Midbrain (tissue), 1 donor: ENCODE results near the gene PNMA1.
"Not testable (repeated sequence)": the region's sequence is repeated elsewhere in the genome, so short reads cannot be mapped to it uniquely, and the experiment has no call there.

Source experiments
- DNase-seq: peaks from one replicate; lab custom pipeline; 2025; lab: John Stamatoyannopoulos, UW

The PNMA1 gene

GRCh38 chr14:73717711-73718417, 3.7 kb upstream of the PNMA1 start:
- no peak for DNase-seq

GRCh38 chr14:73717266-73717665, 3.1 kb upstream of the PNMA1 start:
- DNase-seq = no peak

- no peak for DNase-seq
Observed at GRCh38 chr14:73715707-73716106, 1.5 kb upstream of the PNMA1 start.

DNA sequence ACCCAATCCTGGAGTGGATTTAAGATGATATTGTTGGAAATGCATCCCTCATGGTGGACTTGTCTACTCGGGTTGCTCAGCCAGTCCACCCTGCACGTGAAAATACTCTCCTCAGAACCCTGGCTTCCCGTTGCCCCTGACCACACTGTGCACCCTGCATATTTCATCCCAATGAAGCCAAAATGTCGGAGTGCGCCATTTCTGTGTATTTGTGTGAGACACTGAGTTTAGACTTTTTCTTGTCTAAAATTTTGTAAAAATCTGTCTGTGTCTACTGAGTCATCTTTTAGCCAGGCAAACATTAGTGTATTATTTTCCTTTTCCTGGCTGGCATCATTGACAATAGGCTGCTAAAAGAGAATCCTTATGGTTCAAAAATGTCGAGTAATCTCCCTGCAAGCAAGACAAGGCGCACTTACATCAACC, 485 bp upstream of the PNMA1 start:
- no peak for DNase-seq

- DNase-seq = peak; percentile 73
Observed at GRCh38 chr14:73713206-73713802, 880 bp downstream of the PNMA1 start.

- peak; percentile 36 for DNase-seq
Observed at GRCh38 chr14:73712540-73713180, 1.5 kb downstream of the PNMA1 start.

- DNase-seq = no peak
Observed at GRCh38 chr14:73712071-73712506, 2.1 kb downstream of the PNMA1 start.

GRCh38 chr14:73710737-73711136, 3.4 kb downstream of the PNMA1 start:
- DNase-seq = no peak

DNA sequence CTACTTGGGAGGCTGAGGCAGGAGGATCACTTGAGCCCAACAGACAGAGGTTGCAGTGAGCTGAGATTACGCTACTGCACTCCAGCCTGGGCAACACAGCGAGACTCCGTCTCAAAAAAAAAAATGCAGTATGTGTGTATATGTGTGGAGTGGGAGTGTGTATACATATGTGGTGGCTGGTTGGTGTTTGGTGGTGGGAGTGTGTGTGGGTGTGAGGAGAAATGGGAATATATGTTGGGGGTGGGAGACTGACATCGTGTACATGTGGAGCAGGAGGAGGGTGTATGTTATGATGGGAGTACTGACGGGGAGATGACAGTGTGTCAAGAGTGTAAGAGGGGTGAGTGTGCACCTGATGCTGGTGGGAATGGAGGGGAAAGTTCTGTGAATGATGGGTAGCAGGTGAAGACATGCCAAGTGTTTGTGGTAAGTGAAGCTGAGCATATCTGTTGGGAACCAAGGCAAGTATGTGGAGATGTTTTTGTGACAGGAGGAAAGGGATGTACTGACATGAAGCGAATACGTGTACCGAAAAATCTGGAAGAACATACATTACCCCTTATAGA, 4.2 kb downstream of the PNMA1 start:
- DNase-seq = no peak

- DNase-seq = not testable (repeated sequence)
Observed at GRCh38 chr14:73708076-73708475, 6.1 kb downstream of the PNMA1 start.

DNA sequence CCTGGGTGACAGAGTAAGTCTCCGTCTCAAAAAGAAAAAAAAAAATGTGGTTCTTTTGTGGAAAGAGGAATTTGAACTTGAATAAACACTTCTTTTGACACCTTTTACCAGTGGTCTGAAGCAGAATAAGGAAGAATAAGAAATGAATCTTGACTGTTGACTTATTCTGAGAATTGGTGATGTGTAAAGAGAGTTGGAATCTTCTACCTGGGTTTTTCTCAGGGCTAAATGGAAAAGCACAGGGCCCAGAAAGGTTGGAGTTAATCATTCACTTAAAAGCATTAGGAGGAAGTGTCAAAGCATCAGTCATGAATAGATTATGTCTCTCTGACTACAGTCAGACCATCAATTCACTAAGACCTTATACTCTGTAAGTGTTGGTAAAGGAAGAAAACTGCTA, 13.9 kb downstream of the PNMA1 start:
- DNase-seq = no peak

GRCh38 chr14:73696466-73697400, 17.5 kb downstream of the PNMA1 start:
- DNase-seq = no peak

DNA sequence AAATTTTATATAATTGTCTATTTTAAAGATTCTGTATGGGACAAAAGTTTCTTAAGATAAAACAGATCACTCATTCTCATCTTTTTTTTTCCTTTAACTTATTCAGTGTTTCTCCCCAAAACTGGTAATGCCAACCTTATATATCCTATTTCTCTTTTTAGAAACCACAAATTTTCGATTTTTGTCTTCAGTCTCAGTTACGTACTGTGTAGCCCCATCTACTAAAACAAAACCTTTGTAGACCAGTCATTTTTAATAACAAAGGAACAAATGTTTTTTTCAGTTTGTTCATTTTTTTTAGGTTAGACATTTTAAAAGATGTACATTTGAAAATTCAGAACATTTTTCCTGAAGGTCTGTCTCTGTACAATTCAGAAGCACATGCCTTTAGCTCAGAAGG, 18.2 kb downstream of the PNMA1 start:
- DNase-seq = no peak

DNA sequence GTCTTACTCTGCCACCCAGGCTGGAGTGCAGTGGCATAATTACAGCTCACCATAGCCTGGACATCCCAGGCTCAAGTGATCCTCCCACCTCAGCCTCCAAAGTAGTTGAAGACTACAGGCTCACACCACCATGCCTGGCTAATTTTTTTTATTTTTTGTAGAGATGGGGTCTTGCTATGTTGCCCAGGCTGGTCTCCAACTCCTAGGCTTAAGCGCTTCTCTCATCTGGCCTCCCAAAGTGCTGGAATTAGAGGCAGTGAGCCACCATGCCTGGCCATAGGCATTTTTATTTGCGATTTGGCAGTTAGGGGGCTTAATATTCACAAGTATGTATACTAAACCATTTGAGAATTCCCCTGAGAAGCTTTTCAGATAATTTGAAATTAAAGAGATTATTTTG, 19.1 kb downstream of the PNMA1 start:
- no peak for DNase-seq

DNA sequence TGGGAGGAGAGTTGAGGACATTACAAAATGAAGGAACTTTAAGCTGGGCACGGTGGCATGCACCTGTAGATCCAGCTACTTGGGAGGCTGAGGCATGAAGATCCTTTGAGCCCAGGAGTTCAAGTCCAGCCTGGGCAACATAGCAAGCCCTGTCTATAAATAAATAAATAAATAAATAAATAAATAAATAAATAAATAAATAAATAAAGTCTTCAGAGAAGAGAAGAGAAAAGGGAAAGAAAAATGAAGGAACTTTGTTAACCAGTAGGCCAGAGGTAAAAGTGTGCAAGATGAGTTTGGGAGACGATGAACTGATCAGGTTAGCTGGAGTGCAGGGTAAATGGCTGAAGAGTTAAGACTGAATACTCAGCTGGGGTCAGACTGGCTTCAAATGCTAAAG, 20.1 kb downstream of the PNMA1 start:
- no peak for DNase-seq

DNA sequence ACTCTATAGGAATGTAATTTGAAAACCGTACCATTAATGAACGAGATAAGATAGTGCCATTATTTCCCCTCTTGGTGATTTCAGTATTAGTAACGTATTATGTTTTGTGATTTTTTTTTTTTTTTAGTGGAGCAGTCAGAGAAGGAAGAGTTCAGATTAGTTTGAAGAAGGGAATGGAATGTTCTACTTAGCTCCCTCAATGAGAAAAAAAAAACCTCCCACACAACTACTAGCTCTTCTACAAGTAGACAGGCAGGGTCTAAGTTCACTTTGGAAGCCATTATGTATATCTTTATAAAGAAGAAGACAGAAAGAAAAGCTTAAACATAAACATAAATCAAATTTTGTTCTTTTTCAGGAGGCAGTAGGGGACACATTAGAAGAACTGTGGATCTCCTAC, 27.3 kb downstream of the PNMA1 start:
- DNase-seq = no peak

- no peak for DNase-seq
Observed at GRCh38 chr14:73685328-73685727, 28.9 kb downstream of the PNMA1 start.

- DNase-seq = no peak
Observed at GRCh38 chr14:73684627-73685026, 29.6 kb downstream of the PNMA1 start.

DNA sequence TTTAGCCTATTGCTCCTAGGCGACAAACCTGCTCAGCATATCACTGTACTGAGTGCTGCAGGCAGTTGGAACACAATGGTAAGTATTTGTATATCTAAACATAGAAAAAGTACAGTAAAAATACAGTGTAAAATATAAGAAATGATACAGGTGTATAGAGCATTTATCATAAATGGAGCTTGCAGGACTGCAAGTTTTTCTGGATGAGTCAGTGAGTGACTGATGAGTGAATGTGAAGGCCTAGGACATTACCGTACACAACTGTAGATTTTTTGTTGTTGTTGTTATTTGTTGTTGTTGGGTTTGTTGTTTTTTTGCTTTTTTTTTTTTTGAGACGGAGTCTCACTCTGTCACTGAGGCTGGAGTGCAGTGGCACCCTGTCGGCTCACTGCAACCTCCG, 33.4 kb downstream of the PNMA1 start:
- no peak for DNase-seq

GRCh38 chr14:73678698-73679097, 35.5 kb downstream of the PNMA1 start:
- DNase-seq = no peak

DNA sequence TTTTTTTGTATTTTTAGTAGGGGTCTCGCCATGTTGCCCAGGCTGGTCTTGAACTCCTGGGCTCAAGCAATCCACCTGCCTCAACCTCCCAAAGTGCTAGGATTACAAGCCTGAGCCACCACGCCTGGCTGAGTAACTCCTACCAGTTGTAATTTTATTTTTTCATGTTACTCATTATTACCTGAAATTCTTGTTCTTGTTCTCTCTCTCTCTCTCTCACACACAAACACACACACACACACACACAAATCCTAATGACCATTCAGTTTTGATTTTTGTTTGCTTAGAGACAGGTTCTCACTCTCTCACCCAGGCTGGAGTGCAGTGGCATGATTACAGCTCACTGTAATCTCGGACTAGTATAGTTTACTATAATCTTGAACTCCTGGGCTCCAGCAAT, 39.2 kb downstream of the PNMA1 start:
- no peak for DNase-seq

- no peak for DNase-seq
Observed at GRCh38 chr14:73667854-73668253, 46.3 kb downstream of the PNMA1 start.
